GM18951 (cell line): ENCODE data around the gene SRGN.
A peak's percentile ranks its signal among the peaks of the same experiment; 100 is the strongest.
"Not testable (repeated sequence)": the region's sequence is repeated elsewhere in the genome, so short reads cannot be mapped to it uniquely, and the experiment has no call there.

Source experiments
- POLR2A ChIP-seq: IDR thresholded peaks from 4 replicates; pipeline ENCODE4 v1.6.1; 2011; ENCODE audit warnings: mild to moderate bottlenecking; ENCODE audit not compliant: insufficient read length, insufficient read depth; ENCODE audit errors: extremely low read depth
- in situ Hi-C: fragments of 300-500 bp; cut with MboI; formaldehyde crosslinking; loops from one replicate; pipeline ENCODE4 v1.12.0; 2022; ENCODE audit warnings: low sequenced_read_pairs, mixed read lengths, inconsistent platforms; ENCODE audit not compliant: unreplicated experiment

The SRGN gene

GRCh38 chr10:69104994-69105790, 17.3 kb downstream of the SRGN start:
- no peak for TF ChIP-seq POLR2A
- in situ Hi-C loops = no loop called here

GRCh38 chr10:69107176-69107490, 19.2 kb downstream of the SRGN start:
- no peak for TF ChIP-seq POLR2A
- in situ Hi-C loops = no loop called here

DNA sequence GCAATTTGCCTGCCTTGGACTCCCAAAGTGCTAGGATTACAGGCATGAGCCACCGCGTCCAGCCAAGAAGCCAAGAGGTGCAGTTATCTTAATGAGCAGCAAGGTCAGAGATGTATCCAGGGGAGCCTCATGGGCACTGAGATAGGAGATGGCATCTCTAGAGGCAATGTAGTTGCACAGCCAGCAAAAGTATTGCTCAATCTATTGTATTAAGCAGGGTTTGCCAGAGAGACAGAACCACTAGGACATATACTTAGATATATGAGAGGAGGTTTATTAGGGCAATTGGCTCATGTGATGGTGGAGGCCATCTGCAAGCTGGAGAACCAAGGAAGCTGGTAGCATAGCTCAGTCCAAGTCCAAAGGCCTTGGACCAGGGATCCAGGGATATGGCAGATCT, 19.8 kb downstream of the SRGN start:
- no peak for TF ChIP-seq POLR2A
- in situ Hi-C loops = no loop called here

- no peak for TF ChIP-seq POLR2A
- in situ Hi-C loops = no loop called here
Measured at GRCh38 chr10:69119896-69120295, 32.0 kb downstream of the SRGN start.

DNA sequence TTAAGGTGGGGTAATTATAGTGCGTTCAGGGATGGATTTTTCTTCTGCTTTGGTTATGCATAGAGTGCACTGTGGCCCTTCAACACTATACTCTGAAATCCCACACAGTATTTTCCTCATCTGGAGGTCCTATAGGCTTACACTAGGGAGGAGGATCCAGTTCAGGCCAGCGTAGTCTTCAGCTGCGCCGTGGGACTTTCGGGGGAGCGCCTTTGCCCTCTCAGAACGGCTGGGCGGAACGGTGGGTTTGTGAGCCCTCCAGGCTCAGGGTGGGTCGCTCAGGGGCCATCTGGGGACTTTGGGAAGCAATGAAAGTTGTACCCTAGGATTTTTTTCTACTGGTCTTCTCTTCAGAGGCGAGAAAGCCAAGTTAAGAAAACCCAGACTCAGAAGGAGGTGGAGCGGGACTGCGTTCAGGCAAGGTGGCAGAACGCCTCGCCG, 35.4 kb downstream of the SRGN start:
- TF ChIP-seq POLR2A = no peak
- in situ Hi-C loops = no loop called here

DNA sequence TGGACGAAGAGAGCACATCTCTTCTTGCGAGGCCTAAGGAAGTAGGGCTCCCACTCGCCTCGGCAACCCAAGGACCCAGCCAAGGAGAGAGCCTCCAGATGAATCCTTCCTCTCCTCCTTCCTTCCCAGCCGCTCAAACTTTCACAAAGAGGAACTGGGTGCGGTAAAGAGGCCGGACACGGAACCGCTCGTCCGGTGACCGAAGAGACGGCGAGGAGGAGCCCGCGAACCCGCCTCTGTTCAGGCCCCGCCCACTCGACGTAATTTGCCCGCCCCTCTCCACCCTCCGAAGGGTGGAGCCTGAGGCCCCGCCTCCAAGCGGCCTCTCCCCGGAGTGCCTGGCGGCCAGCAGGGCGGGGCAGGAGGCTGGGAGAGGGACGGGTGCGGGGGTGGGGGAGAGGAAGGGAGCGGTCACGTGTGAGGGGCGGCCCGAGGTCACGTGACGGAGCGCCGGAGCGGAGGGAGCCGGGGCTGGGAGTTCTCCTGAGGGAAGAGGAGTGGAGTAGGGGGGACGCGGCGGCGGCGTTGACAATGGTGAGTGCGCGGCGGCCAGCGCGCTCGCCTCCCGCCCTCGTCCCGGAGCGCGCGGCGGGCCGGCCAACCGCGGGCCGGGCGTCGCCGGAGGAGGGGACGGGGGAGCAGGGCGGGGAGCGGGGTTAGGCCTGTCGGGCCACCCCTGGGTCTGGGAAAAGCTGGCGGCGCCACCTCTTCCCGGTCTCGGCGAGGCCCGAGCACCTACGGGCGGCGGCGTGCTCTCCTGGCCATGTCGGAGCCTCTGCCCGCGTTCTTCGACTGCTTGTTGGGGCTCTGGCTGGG, 36.1 kb downstream of the SRGN start, which contains the start of gene VPS26A:
TSS of gene VPS26A (plus strand) at position 432 of the 816 bp plus-strand sequence. CDS start at position 532, 100 bp downstream.
- peak; percentile 89 for TF ChIP-seq POLR2A
- in situ Hi-C loops = no loop called here

DNA sequence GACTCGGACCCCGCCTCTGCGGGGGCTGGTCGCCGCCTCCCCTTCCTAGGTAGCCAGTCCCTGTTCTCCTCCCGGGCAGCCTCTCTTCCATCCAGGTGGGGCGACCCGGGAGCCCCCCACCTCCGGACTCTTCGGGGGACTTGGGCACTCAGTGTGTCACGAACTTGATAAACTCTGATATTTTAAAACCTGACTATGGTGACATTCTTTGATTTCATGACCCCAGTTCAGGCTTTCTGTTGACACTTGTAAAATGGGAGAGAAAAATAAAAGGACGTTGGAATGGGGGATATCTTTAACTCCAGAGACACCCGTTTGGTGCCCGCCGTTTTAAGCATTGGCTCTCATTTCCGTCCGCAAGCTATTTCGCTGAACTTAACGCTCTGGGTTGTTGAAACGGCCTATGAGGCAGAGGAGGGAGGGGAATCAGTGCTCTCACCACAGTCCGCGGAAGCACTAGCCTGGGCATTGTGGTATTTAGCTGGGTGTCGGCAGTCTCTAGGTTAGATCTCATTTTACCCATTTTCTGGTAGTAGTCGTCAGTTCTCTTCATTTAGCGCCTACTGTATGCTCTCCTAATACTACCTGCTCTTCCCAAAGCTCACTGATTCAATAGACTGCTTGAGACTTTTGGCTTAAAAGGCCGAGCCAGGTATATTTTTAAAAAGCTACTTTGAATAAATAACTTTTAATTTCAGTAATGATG, 36.8 kb downstream of the SRGN start:
- in situ Hi-C loops = no loop called here
- TF ChIP-seq POLR2A = no peak

DNA sequence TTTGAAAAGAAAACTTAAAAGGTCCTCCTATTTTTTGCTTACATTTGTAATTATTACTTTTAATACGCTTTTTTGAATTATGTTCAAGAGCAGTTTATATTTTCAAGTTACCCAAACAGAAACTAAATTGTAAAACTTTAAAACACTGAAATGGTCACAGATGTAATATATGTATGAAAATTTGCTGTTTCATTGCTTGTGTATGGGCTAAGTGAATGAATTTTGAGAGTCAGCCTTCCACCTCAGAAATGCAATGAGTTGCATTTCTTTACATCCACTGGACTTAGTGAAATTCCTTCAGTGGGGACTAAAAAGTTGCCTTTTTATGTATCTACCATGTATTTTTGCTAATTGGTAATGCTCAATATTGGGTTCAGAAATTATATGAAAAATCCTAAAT, 37.7 kb downstream of the SRGN start:
- in situ Hi-C loops = no loop called here
- TF ChIP-seq POLR2A = no peak

DNA sequence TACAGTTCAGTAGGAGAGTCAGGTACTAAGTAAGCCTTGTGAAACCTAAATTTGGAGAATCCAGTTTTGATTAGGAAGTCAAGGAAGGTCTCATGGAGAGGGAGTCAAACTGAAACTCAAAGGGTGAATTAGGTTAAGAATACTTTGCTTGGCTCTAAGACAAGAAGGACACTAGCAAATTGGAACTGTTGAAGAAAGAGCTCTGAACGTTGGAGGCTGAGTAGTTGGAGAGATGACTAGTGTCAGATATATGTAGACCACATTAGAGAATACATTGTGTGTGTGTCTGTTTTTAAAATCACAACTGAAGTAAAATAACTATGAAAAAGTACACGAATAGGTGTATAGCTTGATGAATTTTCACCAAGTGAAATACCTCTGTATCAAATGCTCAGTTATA, 42.3 kb downstream of the SRGN start:
- in situ Hi-C loops = no loop called here
- TF ChIP-seq POLR2A = no peak

GRCh38 chr10:69139961-69140360, 52.1 kb downstream of the SRGN start:
- no peak for TF ChIP-seq POLR2A
- in situ Hi-C loops = no loop called here

DNA sequence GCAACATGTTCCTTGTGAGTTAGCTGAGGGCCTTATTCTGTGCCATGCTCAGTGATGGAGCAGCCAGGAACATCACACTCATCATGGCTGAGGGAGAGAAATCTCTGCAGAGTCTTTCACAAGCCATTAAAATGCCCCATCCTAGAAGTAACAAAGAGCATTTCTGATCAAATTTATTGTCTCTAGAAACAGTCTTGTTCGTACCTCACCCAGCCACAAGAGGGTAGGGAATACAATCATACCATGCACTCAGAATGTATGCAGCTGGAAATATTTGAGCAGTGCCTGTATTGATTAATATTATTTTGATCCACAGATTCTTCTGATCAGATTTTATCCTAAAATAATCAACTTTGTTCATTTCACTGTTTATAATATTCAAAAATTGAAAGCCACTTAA, 53.4 kb downstream of the SRGN start:
- no peak for TF ChIP-seq POLR2A
- in situ Hi-C loops = no loop called here

DNA sequence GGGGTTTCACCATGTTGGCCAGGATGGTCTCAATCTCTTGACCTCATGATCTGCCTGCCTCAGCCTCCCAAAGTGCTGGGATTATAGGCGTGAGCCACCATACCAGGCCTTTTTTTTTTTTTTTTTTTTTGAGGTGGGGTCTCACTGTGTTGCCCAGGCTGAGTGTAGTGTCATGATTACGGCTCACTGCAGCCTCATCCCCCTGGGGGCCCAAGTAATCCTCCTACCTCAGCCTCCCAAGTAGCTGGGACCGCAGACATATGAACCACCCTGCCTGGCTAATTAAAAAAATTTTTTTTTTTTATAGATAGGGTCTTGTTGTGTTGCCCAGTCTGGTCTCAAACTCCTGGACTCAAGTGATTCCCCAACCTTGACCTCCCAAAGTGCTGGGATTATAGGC, 54.2 kb downstream of the SRGN start:
- in situ Hi-C loops = not testable (repeated sequence)

GRCh38 chr10:69142983-69143382, 55.1 kb downstream of the SRGN start:
- in situ Hi-C loops = no loop called here
- TF ChIP-seq POLR2A = no peak

DNA sequence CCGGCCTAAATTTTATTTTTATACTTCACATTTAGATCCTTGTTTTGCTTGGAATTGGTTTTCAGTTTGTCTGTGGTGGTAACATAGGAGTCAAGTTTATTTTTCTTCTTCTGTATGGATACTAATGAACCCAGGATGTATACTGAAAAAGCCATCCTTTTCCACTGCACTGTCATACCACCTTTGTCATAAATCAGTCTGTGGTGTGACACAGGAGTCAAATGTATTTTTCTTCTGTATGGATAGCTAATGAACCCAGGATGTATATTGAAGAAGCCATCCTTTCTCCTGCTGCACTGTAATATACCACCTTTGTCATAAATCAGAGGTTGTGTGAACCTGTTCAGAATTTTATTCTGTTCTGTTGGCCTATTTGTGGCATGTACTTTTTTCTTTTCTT, 57.4 kb downstream of the SRGN start:
- in situ Hi-C loops = no loop called here
- TF ChIP-seq POLR2A = no peak

GRCh38 chr10:69145864-69146263, 58.0 kb downstream of the SRGN start:
- in situ Hi-C loops = no loop called here
- no peak for TF ChIP-seq POLR2A
